Testis (tissue), 3 donors: ENCODE measurements around the gene ARHGAP25. TPM values are rescaled to one million over a fixed set of nuclear protein-coding genes. Genes with fewer than 3 reads are reported as not detected.

Experiments
- DNase-seq: peaks from one replicate; pipeline ENCODE4 v3.0.0-alpha.2; 2019
- H3K27ac ChIP-seq, 2 donors: fragments of 200-600 bp; sonication (generic); one replicate each; pipeline ENCODE4 v1.5.1; 2019
- H3K27me3 ChIP-seq: fragments of 200-600 bp; sonication (generic); one replicate; pipeline ENCODE4 v1.5.1; 2019
- H3K36me3 ChIP-seq: fragments of 200-600 bp; sonication (generic); one replicate; pipeline ENCODE4 v1.5.1; 2017; ENCODE audit warnings: low read depth; ENCODE audit errors: missing control alignments
- H3K4me1 ChIP-seq: fragments of 200-600 bp; sonication (generic); one replicate; pipeline ENCODE4 v1.5.1; 2019
- H3K4me3 ChIP-seq, 2 donors: fragments of 200-600 bp; sonication (generic); one replicate each; pipeline ENCODE4 v1.5.1; 2017 to 2019
- H3K9me3 ChIP-seq: fragments of 200-600 bp; sonication (generic); one replicate; pipeline ENCODE4 v1.5.1; 2017
- POLR2A ChIP-seq: fragments of 450-650 bp; IDR thresholded peaks from one replicate; pipeline ENCODE4 v1.6.1; 2017; ENCODE audit warnings: antibody characterized with exemption, mild to moderate bottlenecking, moderate library complexity
- WGBS, 2 donors: methylation state at CpG; one replicate each; pipeline ENCODE4 v1.1.5; 2018; 5-methylcytosine and 5-hydroxymethylcytosine counted together
- intact Hi-C: fragments of 100-400 bp; cut with DNase I; formaldehyde crosslinking; loops from one replicate; pipeline ENCODE4 v1.15.1; 2023; ENCODE audit warnings: low total_unique reads
- polyA plus RNA-seq: library from polyadenylated mRNA; stranded (reverse); fragments of 350-450 nt; fragmentation: Illumina TruSeq; extraction: RNeasy Lipid Tissue Mini Kit (QIAGEN cat#74804); gene quantifications from one replicate; pipeline ENCODE4 v1.2.3, GENCODE V29; 2014; ENCODE audit warnings: low read depth, low replicate concordance; ENCODE audit not compliant: insufficient read depth
- total RNA-seq, 2 donors: library from RNA; depleted of rRNA; stranded (reverse); fragments of >200 nt; gene quantifications; one replicate each; pipeline ENCODE4 v1.2.3, GENCODE V29; 2016
- TF ChIP-seq, protein P1 (sequence below), 3 experiments: fragments of 450-650 bp in 2 of 3; fragments of 200-600 bp in 1 of 3; sonication (generic) in 1 of 3; IDR thresholded peaks; one replicate each; pipeline ENCODE4 v1.5.1; 2016 to 2019; ENCODE audit warnings: antibody characterized with exemption in 3 of 3, mild to moderate bottlenecking in 2 of 3, moderate library complexity in 1 of 3

The ARHGAP25 gene
- total and polyA plus RNA-seq, 3 donors from 2014 or later = 6.2 to 8.2 (median 6.7) TPM

DNA sequence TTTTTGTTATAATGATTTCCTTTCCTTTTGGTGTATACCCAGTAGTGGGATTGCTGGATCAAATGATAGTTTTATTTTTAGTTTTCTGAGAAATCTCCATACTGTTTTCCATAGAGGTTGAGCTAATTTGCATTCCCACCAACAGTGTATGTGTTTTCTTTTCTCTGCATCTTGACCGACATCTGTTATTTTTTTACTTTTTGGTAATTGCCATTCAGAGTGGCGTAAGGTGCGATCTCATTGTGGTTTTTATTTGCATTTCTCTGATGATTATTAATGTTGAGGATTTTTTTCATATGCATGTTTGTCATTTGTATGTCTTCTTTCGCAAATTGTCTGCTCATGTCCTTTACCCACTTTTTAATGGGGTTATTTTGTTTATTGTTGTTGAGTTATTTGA is 58.1 kb downstream of the ARHGAP25 start:
- Histone ChIP-seq H3K27ac (no peak overlapping the region), H3K9me3 (no peaks in the 10 kb centered on the region), H3K27me3 (no peaks in the 10 kb centered on the region), H3K4me3 (no peak overlapping the region), H3K36me3 (no peaks in the 10 kb centered on the region), H3K4me1 (no peaks in the 10 kb centered on the region)
- intact Hi-C loops = no loop called here
- TF ChIP-seq, protein P1, sequence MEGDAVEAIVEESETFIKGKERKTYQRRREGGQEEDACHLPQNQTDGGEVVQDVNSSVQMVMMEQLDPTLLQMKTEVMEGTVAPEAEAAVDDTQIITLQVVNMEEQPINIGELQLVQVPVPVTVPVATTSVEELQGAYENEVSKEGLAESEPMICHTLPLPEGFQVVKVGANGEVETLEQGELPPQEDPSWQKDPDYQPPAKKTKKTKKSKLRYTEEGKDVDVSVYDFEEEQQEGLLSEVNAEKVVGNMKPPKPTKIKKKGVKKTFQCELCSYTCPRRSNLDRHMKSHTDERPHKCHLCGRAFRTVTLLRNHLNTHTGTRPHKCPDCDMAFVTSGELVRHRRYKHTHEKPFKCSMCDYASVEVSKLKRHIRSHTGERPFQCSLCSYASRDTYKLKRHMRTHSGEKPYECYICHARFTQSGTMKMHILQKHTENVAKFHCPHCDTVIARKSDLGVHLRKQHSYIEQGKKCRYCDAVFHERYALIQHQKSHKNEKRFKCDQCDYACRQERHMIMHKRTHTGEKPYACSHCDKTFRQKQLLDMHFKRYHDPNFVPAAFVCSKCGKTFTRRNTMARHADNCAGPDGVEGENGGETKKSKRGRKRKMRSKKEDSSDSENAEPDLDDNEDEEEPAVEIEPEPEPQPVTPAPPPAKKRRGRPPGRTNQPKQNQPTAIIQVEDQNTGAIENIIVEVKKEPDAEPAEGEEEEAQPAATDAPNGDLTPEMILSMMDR (IDR thresholded peaks at IDR 0.05) = no peak
- no peak for TF ChIP-seq POLR2A
- 95 to 96% methylated on average over 4 of the region's 4 CpGs for WGBS, 2 donors
- DNase-seq = no peak

DNA sequence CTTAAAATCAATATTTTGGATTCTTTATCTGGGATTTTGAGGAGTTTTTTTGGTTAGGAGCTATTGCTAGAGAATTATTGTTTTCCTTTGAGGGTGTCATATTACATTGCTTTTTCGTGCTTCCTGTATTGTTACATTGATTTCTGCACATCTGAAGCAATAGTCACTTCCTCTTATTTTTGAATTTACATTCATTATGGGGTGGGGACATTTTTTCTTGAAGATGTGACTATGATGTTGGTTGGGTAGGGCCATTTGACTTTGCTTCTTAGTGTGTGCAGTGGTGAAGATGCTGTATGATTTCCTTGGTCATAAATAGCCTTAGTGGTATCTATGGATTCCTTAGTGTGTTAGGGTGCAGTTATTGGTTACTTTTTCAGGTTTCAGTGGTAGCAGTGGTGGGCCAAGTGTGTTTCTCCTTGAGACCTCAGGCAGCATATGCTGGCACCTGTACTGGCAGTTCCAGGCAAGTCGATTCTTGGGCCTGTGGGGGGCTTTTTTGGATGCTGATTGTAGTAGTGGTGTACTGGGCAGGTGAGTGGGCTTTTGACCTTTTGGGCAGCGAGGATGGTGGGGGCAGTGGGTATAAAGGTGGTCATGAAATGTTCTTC is 61.8 kb downstream of the ARHGAP25 start:
- no peak for DNase-seq
- 86 to 90% methylated on average over 3 of the region's 3 CpGs for WGBS, 2 donors
- Histone ChIP-seq H3K36me3 (no peaks in the 10 kb centered on the region), H3K27me3 (no peaks in the 10 kb centered on the region), H3K4me3 (no peak overlapping the region), H3K9me3 (no peaks in the 10 kb centered on the region), H3K4me1 (no peaks in the 10 kb centered on the region), H3K27ac (no peak overlapping the region)
- intact Hi-C loops = no loop called here
- TF ChIP-seq POLR2A = no peak
- TF ChIP-seq, protein P1 (IDR thresholded peaks at IDR 0.05) = no peak

DNA sequence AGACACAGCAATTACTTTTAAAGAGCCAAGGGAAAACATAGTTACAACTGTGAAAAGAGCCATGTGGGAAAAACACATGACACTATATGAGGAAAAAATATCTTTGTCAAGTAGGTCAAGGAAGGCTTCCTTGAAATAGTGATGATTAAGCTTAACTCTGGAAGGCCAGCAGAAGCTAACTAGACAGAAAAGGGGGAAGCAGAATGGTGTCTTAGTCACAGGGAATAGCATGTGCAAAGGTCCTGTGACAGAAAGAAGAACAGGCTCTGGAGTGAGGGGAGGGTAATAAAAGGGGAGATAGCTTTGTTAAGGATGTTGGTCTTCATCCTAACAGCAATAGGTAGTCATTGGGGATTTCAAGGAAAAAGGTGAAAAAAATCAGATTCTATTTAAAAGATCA is 64.0 kb downstream of the ARHGAP25 start:
- no peaks in the 10 kb centered on the region for H3K36me3 ChIP-seq
- DNase-seq = no peak
- no peak overlapping the region for H3K27ac ChIP-seq
- no peaks in the 10 kb centered on the region for H3K4me1 ChIP-seq
- TF ChIP-seq, protein P1 (IDR thresholded peaks at IDR 0.05) = no peak
- no peak for TF ChIP-seq POLR2A
- intact Hi-C loops = no loop called here
- no peak overlapping the region for H3K4me3 ChIP-seq
- H3K9me3 ChIP-seq = no peaks in the 10 kb centered on the region
- H3K27me3 ChIP-seq = no peaks in the 10 kb centered on the region

DNA sequence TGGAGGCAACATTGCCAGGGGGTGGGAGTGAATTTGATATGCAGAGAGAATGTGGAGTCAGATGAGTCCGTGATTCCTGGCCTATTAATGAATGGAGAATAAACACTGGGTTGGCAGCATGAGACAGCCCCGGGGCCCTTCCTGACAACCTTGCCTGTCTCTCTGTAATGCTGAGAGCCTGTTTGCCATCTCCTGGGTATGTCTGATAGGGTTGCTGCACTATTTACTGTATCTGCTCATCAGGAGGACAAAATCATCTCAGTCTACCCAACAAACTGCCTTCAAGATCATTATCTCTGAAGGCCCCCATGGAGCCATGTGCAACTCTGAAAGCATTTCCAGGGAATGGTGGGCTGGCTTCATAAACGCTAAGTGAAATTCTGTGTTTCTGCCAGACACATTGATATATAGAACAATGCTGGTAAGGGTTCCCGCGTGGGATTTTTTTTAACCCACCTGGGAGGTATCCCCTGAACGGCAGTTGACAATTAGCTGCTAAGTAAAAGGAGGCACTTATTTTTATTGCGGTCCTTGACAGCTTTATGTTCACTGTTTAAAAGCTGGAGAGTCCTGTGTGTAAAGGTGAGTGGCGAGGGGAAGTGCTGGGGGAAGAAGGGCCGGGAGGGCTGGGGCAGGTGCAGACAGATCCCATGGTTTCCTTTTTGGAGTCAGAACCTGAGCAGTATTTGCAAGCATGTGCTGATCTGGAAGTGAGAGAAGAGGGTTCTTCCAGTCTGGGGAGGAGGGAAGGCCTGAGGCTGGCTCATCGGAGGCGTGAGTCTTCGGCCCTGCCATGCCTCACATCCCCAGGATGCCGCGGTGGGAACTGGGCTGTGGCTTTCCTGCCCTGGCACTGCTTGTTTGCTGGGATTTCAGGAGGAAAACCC is 64.8 kb downstream of the ARHGAP25 start:
- 87 to 93% methylated on average over 14 of the region's 14 CpGs for WGBS, 2 donors
- DNase-seq = no peak
- H3K27me3 ChIP-seq = no peaks in the 10 kb centered on the region
- no peak for TF ChIP-seq POLR2A
- TF ChIP-seq, protein P1 (IDR thresholded peaks at IDR 0.05) = no peak
- H3K4me3 ChIP-seq = no peak overlapping the region
- no peaks in the 10 kb centered on the region for H3K4me1 ChIP-seq
- intact Hi-C loops = no loop called here
- no peaks in the 10 kb centered on the region for H3K36me3 ChIP-seq
- H3K27ac ChIP-seq = no peak overlapping the region
- no peaks in the 10 kb centered on the region for H3K9me3 ChIP-seq
